ENCODE results near the gene NEDD8.

The NEDD8 gene

DNA sequence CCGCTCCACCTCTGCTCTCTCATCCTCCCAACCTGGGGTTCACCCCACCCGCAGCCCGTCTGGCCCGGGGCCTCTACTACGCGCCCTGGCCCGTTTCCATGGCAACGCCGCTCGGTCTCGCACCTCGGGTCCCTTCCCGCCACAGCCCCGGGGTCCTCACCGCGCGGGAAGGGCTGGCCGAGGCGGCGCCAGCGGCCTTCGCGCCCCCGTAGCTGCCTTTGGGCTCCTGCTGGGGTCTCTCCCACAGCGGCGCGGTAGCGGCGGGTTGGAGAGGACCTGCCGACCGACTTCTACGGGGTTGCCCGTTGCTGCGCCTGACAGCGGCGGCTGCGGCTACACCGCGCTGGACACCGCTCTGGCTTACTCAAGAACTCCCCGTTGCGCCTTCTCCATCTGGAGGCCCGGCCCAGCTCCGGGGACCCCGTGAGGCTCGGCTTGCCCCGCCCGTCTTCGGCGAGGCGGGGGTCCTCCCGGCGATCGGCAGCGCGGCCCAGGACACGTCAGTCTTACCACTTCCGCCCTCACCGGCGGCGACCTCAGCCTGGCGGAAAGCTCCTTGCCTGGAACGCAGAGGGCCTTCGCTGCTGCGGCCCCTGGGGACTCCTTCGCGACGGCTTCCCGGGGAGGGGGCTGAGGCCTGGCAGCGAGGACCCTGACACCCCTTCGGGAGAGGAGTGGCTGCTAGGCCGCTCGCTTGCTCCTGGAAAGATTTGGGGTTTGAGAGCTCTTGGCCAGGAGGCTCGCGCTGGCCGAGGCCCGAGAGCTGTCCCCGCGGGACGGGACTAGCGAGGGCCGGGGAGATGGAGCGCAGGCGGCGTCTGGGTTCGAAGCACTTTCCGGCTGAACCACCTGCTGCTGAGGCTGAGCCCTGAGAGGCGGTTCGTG, 36.7 kb downstream of the NEDD8 start, which contains the start of gene TM9SF1:
Gene TM9SF1 (minus strand): TSS at position 256 of the 885 bp plus-strand sequence. CDS start 422 bp downstream, outside the sequence.
- H3K27me3 ChIP-seq (ENCODE audit: insufficient read depth, low read length) = no peaks in the 10 kb centered on the region
- H3K27ac ChIP-seq (ENCODE audit: low read depth, low read length, poor library complexity, severe bottlenecking) = peak within 1 kb of the TSS; percentile 92
- peaks cover 29% of the 10 kb centered on the region for H3K4me1 ChIP-seq (ENCODE audit: insufficient read depth, low read length, severe bottlenecking)
- H3K9me3 ChIP-seq (ENCODE audit: low read length) = 0 out of 2 replicates have a peak, but pooled peaks cover 3% of the 10 kb centered on the region
- no peaks in the 10 kb centered on the region for H3K9me2 ChIP-seq (ENCODE audit: low read depth, low read length)
- no peaks in the 10 kb centered on the region for H4K20me1 ChIP-seq (ENCODE audit: insufficient read depth, low read length)
- H3F3A ChIP-seq (ENCODE audit: insufficient read depth, low read length) = no peaks in the 10 kb centered on the region
- TF ChIP-seq EZH2 (IDR thresholded peaks at IDR 0.05; ENCODE audit: borderline replicate concordance, low read length) = no peak
- TF ChIP-seq, protein P1, sequence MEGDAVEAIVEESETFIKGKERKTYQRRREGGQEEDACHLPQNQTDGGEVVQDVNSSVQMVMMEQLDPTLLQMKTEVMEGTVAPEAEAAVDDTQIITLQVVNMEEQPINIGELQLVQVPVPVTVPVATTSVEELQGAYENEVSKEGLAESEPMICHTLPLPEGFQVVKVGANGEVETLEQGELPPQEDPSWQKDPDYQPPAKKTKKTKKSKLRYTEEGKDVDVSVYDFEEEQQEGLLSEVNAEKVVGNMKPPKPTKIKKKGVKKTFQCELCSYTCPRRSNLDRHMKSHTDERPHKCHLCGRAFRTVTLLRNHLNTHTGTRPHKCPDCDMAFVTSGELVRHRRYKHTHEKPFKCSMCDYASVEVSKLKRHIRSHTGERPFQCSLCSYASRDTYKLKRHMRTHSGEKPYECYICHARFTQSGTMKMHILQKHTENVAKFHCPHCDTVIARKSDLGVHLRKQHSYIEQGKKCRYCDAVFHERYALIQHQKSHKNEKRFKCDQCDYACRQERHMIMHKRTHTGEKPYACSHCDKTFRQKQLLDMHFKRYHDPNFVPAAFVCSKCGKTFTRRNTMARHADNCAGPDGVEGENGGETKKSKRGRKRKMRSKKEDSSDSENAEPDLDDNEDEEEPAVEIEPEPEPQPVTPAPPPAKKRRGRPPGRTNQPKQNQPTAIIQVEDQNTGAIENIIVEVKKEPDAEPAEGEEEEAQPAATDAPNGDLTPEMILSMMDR (IDR thresholded peaks at IDR 0.05; ENCODE audit: low read length) = no peak
- H3K36me3 ChIP-seq (ENCODE audit: insufficient read depth, low read length) = peaks cover 34% of the 10 kb centered on the region
- H2AFZ ChIP-seq (ENCODE audit: low read length) = no peak within 1 kb of the TSS
- H3K9ac ChIP-seq (ENCODE audit: low read length) = peak within 1 kb of the TSS; percentile 96
- no peaks in the 10 kb centered on the region for H3K79me2 ChIP-seq (ENCODE audit: insufficient read depth, low read length)
- H3K4me3 ChIP-seq (ENCODE audit: low read depth, low read length, poor library complexity, severe bottlenecking) = peak within 1 kb of the TSS; percentile 89
- peak within 1 kb of the TSS; percentile 97 for H3K4me2 ChIP-seq (ENCODE audit: low read length)

DNA sequence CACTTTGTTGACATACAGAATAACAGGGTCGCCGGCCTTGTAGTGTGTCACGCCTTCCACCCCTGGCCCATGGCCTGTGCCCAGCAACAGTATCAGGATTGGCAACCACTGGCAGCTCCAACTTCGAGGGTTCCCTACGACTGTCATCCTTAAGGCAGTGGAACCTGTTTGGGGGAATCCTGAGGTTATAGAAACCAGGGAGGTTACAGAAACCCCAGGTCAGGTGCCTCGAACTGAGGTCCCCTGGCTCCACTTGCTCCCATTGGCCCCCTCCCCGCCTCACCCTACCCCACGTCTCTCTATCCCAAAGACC, 37.3 kb downstream of the NEDD8 start:
- peaks cover 31% of the 10 kb centered on the region for H3K36me3 ChIP-seq (ENCODE audit: insufficient read depth, low read length)
- no peak for TF ChIP-seq EZH2 (IDR thresholded peaks at IDR 0.05; ENCODE audit: borderline replicate concordance, low read length)
- TF ChIP-seq, protein P1 (IDR thresholded peaks at IDR 0.05; ENCODE audit: low read length) = no peak
- no peak overlapping the region for H2AFZ ChIP-seq (ENCODE audit: low read length)
- no peaks in the 10 kb centered on the region for H3F3A ChIP-seq (ENCODE audit: insufficient read depth, low read length)
- peak overlapping the region; percentile 96 for H3K9ac ChIP-seq (ENCODE audit: low read length)
- no peaks in the 10 kb centered on the region for H3K79me2 ChIP-seq (ENCODE audit: insufficient read depth, low read length)
- H3K4me2 ChIP-seq (ENCODE audit: low read length) = peak overlapping the region; percentile 97
- H3K9me2 ChIP-seq (ENCODE audit: low read depth, low read length) = no peaks in the 10 kb centered on the region
- H4K20me1 ChIP-seq (ENCODE audit: insufficient read depth, low read length) = no peaks in the 10 kb centered on the region
- H3K4me3 ChIP-seq (ENCODE audit: low read depth, low read length, poor library complexity, severe bottlenecking) = peak overlapping the region; percentile 89
- H3K27me3 ChIP-seq (ENCODE audit: insufficient read depth, low read length) = no peaks in the 10 kb centered on the region
- H3K9me3 ChIP-seq (ENCODE audit: low read length) = 0 out of 2 replicates have a peak, but pooled peaks cover 3% of the 10 kb centered on the region
- H3K27ac ChIP-seq (ENCODE audit: low read depth, low read length, poor library complexity, severe bottlenecking) = peak overlapping the region; percentile 92
- peaks cover 29% of the 10 kb centered on the region for H3K4me1 ChIP-seq (ENCODE audit: insufficient read depth, low read length, severe bottlenecking)

DNA sequence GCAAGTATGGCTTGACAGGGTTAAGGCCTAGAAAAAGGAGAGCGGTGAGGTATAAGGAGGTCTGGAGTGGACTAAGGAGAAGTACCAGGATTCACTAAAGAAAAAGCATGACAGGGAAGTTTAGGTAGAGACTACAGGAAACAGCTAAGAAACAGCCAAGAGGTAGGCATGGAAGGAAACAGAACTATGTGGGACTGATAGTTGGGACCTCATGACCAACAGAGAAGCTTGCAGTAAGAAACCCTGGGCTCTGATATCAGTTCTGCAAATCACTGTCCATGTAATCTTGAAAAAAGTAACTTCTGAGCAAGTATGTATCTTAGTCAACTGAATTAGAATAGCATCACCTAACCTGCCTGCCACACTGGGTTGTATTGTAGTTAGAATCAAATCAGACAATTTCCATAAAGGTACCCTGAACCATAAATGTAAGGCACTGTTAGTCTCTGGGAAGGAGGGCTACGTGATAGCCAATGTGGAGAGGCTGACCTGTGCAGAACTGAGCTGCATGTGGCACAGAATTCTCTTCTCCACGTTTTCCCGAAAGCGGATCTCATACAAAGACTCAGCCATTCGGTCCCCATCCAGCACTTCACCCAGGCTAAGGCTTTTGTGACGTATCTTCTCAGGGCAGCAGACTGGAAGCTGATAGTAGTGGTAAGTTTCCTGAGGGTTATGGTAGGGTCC, 37.8 kb downstream of the NEDD8 start:
- Histone ChIP-seq H3K36me3 (ENCODE audit: insufficient read depth, low read length) (peaks cover 29% of the 10 kb centered on the region), H3K9me3 (ENCODE audit: low read length) (0 out of 2 replicates have a peak, but pooled peaks cover 3% of the 10 kb centered on the region), H3K9me2 (ENCODE audit: low read depth, low read length) (no peaks in the 10 kb centered on the region), H3K9ac (ENCODE audit: low read length) (peak overlapping the region; percentile 96; the same call in 1 of the 2 replicates), H3K27me3 (ENCODE audit: insufficient read depth, low read length) (no peaks in the 10 kb centered on the region), H3F3A (ENCODE audit: insufficient read depth, low read length) (no peaks in the 10 kb centered on the region), H2AFZ (ENCODE audit: low read length) (no peak overlapping the region), H3K4me3 (ENCODE audit: low read depth, low read length, poor library complexity, severe bottlenecking) (peak overlapping the region; percentile 89), H3K27ac (ENCODE audit: low read depth, low read length, poor library complexity, severe bottlenecking) (peak overlapping the region; percentile 92), H4K20me1 (ENCODE audit: insufficient read depth, low read length) (no peaks in the 10 kb centered on the region), H3K79me2 (ENCODE audit: insufficient read depth, low read length) (no peaks in the 10 kb centered on the region), H3K4me2 (ENCODE audit: low read length) (peak overlapping the region; percentile 97), H3K4me1 (ENCODE audit: insufficient read depth, low read length, severe bottlenecking) (peaks cover 32% of the 10 kb centered on the region)
- TF ChIP-seq, protein P1 (IDR thresholded peaks at IDR 0.05; ENCODE audit: low read length) = no peak
- no peak for TF ChIP-seq EZH2 (IDR thresholded peaks at IDR 0.05; ENCODE audit: borderline replicate concordance, low read length)
